Measurements from ENCODE around the gene TNFRSF8.

TNFRSF8 gene

DNA sequence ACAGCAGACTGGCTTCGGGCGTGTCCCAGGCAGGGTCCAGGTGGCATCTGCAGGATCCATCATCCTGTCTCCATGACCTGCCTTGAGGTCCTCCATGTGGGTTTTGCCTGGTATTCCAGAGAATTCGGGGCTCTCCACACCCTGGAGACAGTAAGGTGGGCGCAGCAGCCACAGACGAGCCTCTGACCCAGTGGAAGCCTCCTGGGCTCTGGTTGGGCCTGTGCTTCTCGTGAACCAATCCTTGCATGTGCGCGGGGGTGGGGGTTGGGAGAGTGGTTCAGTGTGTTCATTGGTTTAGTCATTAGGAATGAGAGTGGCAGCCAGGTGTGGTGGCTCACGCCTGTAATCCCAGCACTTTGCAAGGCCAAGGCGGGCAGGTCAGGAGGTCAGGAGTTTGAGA lies 71.6 kb downstream of the TNFRSF8 start:
- Histone ChIP-seq H3K4me2 (ENCODE audit: low read depth, low read length, poor library complexity, severe bottlenecking) (no peak overlapping the region), H3F3A (ENCODE audit: insufficient read depth) (no peaks in the 10 kb centered on the region), H3K9me2 (replicated peaks; ENCODE audit: insufficient read depth, low read length) (no peaks in the 10 kb centered on the region), H3K27ac (ENCODE audit: low read depth, low read length) (no peak overlapping the region), H3K36me3 (ENCODE audit: low read length) (no peaks in the 10 kb centered on the region), H2AFZ (ENCODE audit: low read depth, low read length, severe bottlenecking) (no peak overlapping the region), H3K79me2 (ENCODE audit: insufficient read depth, low read length) (no peaks in the 10 kb centered on the region), H3K27me3 (ENCODE audit: low read length) (no peaks in the 10 kb centered on the region), H3K9me3 (ENCODE audit: insufficient read depth, low read length) (no peaks in the 10 kb centered on the region), H4K20me1 (ENCODE audit: low read depth, low read length) (no peaks in the 10 kb centered on the region), H3K9ac (ENCODE audit: low read length) (no peak overlapping the region), H3K4me3 (ENCODE audit: insufficient read depth, low read length, poor library complexity, severe bottlenecking) (no peak overlapping the region)
- TF ChIP-seq EZH2phosphoT487 (conservative IDR thresholded peaks at IDR 0.05; ENCODE audit: low read length): no peak

DNA sequence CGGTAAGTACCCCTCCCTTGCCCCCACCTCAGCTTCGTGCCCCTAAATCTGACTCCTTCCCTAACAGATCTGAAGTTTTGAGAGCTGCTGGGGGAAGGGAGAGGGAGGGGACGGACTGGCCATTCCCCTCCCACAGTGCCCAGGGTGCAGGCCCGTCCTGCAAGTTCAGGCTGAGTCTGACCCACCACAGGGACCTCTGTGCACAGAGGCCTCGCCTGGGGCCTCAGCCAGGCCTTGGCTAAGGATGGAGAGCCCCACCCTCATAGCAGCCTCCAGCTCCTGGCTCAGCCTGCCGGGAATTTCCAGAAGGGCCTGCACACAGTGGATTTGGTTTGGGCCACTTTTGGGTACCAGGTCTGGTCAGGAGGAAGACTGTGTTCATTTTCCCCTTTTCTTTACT lies 72.5 kb downstream of the TNFRSF8 start:
- Histone ChIP-seq H3K79me2 (ENCODE audit: insufficient read depth, low read length) (no peaks in the 10 kb centered on the region), H3K9me3 (ENCODE audit: insufficient read depth, low read length) (no peaks in the 10 kb centered on the region), H4K20me1 (ENCODE audit: low read depth, low read length) (no peaks in the 10 kb centered on the region), H3K9me2 (replicated peaks; ENCODE audit: insufficient read depth, low read length) (no peaks in the 10 kb centered on the region), H2AFZ (ENCODE audit: low read depth, low read length, severe bottlenecking) (no peak overlapping the region), H3K27me3 (ENCODE audit: low read length) (no peaks in the 10 kb centered on the region), H3K27ac (ENCODE audit: low read depth, low read length) (no peak overlapping the region), H3K4me2 (ENCODE audit: low read depth, low read length, poor library complexity, severe bottlenecking) (no peak overlapping the region), H3K9ac (ENCODE audit: low read length) (no peak overlapping the region), H3K4me3 (ENCODE audit: insufficient read depth, low read length, poor library complexity, severe bottlenecking) (no peak overlapping the region), H3K36me3 (ENCODE audit: low read length) (no peaks in the 10 kb centered on the region), H3F3A (ENCODE audit: insufficient read depth) (no peaks in the 10 kb centered on the region)
- TF ChIP-seq, protein P1, sequence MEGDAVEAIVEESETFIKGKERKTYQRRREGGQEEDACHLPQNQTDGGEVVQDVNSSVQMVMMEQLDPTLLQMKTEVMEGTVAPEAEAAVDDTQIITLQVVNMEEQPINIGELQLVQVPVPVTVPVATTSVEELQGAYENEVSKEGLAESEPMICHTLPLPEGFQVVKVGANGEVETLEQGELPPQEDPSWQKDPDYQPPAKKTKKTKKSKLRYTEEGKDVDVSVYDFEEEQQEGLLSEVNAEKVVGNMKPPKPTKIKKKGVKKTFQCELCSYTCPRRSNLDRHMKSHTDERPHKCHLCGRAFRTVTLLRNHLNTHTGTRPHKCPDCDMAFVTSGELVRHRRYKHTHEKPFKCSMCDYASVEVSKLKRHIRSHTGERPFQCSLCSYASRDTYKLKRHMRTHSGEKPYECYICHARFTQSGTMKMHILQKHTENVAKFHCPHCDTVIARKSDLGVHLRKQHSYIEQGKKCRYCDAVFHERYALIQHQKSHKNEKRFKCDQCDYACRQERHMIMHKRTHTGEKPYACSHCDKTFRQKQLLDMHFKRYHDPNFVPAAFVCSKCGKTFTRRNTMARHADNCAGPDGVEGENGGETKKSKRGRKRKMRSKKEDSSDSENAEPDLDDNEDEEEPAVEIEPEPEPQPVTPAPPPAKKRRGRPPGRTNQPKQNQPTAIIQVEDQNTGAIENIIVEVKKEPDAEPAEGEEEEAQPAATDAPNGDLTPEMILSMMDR (IDR thresholded peaks at IDR 0.05; ENCODE audit: insufficient read depth, low read length, poor library complexity, severe bottlenecking): no peak
- no peak for TF ChIP-seq EZH2phosphoT487 (conservative IDR thresholded peaks at IDR 0.05; ENCODE audit: low read length)

DNA sequence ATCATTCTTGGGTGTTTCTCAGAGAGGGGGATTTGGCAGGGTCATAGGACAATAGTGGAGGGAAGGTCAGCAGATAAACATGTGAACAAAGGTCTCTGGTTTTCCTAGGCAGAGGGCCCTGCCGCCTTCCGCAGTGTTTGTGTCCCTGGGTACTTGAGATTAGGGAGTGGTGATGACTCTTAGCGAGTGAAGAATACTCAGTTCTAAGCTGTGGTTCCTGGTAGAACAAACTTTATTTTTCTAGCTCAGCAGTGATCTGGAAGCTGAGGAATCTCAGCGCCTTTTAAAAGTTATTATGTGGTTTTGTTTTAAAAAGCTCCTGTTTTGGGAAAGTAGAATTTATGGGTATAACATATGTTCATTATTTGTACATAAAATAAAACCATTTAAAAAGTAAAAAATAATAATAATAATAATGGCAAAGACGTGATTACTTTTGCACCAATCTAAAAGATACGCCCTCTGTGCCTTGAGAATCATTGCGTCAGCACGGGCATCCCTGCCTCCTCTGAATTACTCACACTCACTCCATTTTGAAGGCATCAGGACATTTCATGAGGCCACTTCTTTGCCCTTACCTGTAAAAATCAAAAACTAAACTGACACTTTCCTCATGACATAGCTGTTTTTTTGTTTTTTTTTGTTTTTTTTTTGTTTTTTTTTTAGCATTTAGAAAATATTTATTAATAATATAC lies 74.0 kb downstream of the TNFRSF8 start:
- Histone ChIP-seq H3K27me3 (ENCODE audit: low read length) (no peaks in the 10 kb centered on the region), H3K79me2 (ENCODE audit: insufficient read depth, low read length) (no peaks in the 10 kb centered on the region), H3K4me2 (ENCODE audit: low read depth, low read length, poor library complexity, severe bottlenecking) (no peak overlapping the region), H3K36me3 (ENCODE audit: low read length) (no peaks in the 10 kb centered on the region), H3F3A (ENCODE audit: insufficient read depth) (no peaks in the 10 kb centered on the region), H3K9me3 (ENCODE audit: insufficient read depth, low read length) (no peaks in the 10 kb centered on the region), H3K4me3 (ENCODE audit: insufficient read depth, low read length, poor library complexity, severe bottlenecking) (no peak overlapping the region), H3K27ac (ENCODE audit: low read depth, low read length) (no peak overlapping the region), H3K9ac (ENCODE audit: low read length) (no peak overlapping the region), H2AFZ (ENCODE audit: low read depth, low read length, severe bottlenecking) (no peak overlapping the region), H4K20me1 (ENCODE audit: low read depth, low read length) (no peaks in the 10 kb centered on the region), H3K9me2 (replicated peaks; ENCODE audit: insufficient read depth, low read length) (no peaks in the 10 kb centered on the region)
- TF ChIP-seq, protein P1 (IDR thresholded peaks at IDR 0.05; ENCODE audit: insufficient read depth, low read length, poor library complexity, severe bottlenecking): no peak
- no peak for TF ChIP-seq EZH2phosphoT487 (conservative IDR thresholded peaks at IDR 0.05; ENCODE audit: low read length)

Data from SU-DHL-6 (cell line).